H1 (cell line): Measurements from ENCODE around the gene HSPA5. TPM values are rescaled to one million over a fixed set of nuclear protein-coding genes. Genes with fewer than 3 reads are reported as not detected.

Experiments
- CTCF ChIA-PET: fragments of 300-600 bp; sonication (Branson Sonifier 250); formaldehyde crosslinking; loops from one replicate; lab custom pipeline; 2021; ENCODE audit not compliant: partially characterized antibody; lab: Charles Lee
- POLR2A ChIA-PET: fragments of 300-600 bp; sonication (Branson Sonifier 250); formaldehyde crosslinking; loops from one replicate; lab custom pipeline; 2021; ENCODE audit warnings: inconsistent platforms; ENCODE audit not compliant: partially characterized antibody; lab: Charles Lee
- DNase-seq, 2 experiments: peaks; one replicate each; pipeline versions ENCODE4 v3.0.0 to v3.0.0-alpha.2; 2010 to 2022; ENCODE audit warnings: low spot score in 2 of 2, low read depth in 1 of 2, mixed read lengths in 1 of 2
- FAIRE-seq: peaks from 2 replicates; lab custom pipeline; 2011; peaks lifted over from hg19 to GRCh38; lab: Jason Lieb, UNC
- H2AFZ ChIP-seq: 2 replicates; pipeline ENCODE4 v1.8.1; 2012; ENCODE audit warnings: low read length, inconsistent platforms
- H2AK5ac ChIP-seq: 2 replicates; pipeline ENCODE4 v1.6.1; 2013; ENCODE audit warnings: low read depth, low read length
- H2BK120ac ChIP-seq: replicated peaks from 2 replicates; pipeline ENCODE3; 2013; ENCODE audit warnings: low read depth, low read length, inconsistent platforms
- H2BK12ac ChIP-seq: 2 replicates; pipeline ENCODE4 v1.6.1; 2013; ENCODE audit warnings: low read depth, low read length
- H2BK15ac ChIP-seq: 2 replicates; pipeline ENCODE4 v1.6.1; 2013; ENCODE audit warnings: low read length
- H2BK20ac ChIP-seq: 2 replicates; pipeline ENCODE4 v1.6.1; 2013; ENCODE audit warnings: low read length
- H2BK5ac ChIP-seq: 2 replicates; pipeline ENCODE4 v1.6.1; 2013; ENCODE audit warnings: low read depth, low read length
- H3K14ac ChIP-seq: 2 replicates; pipeline ENCODE4 v1.6.1; 2013; ENCODE audit warnings: inconsistent platforms; ENCODE audit not compliant: insufficient read length
- H3K18ac ChIP-seq: 2 replicates; pipeline ENCODE4 v1.6.1; 2013; ENCODE audit warnings: low read length; ENCODE audit errors: extremely low read depth
- H3K23ac ChIP-seq: 2 replicates; pipeline ENCODE4 v1.6.1; 2013; ENCODE audit warnings: inconsistent platforms; ENCODE audit not compliant: insufficient read length
- H3K23me2 ChIP-seq: 2 replicates; pipeline ENCODE4 v1.6.1; 2013; ENCODE audit warnings: low read depth, low read length
- H3K27ac ChIP-seq: 2 replicates; pipeline ENCODE4 v1.6.1; 2011; ENCODE audit warnings: low read depth, low read length, inconsistent platforms
- H3K27me3 ChIP-seq, 4 experiments: replicated peaks in 1 of 4; 1 replicate in 1 of 4; 2 replicates in 3 of 4; pipeline versions ENCODE4 v1.6.1 to v1.8.1; 2011 to 2013; ENCODE audit warnings: low read length in 3 of 4, mild to moderate bottlenecking in 3 of 4, inconsistent platforms in 2 of 4, mixed read lengths in 2 of 4, moderate library complexity in 1 of 4; ENCODE audit not compliant: control insufficient read depth in 3 of 4, insufficient read depth in 3 of 4; ENCODE audit errors: extremely low read depth in 1 of 4
- H3K36me3 ChIP-seq, 4 experiments: 2 replicates each; pipeline versions ENCODE4 v1.6.1 to v1.8.1; 2011 to 2013; ENCODE audit warnings: mild to moderate bottlenecking in 4 of 4, low read length in 3 of 4, moderate library complexity in 2 of 4, control low read depth in 1 of 4, inconsistent platforms in 1 of 4; ENCODE audit not compliant: insufficient read depth in 4 of 4, control insufficient read depth in 2 of 4
- H3K4ac ChIP-seq: replicated peaks from 2 replicates; pipeline ENCODE3; 2013; ENCODE audit warnings: low read length, low read depth, mixed read lengths, inconsistent platforms; ENCODE audit not compliant: insufficient read length
- H3K4me1 ChIP-seq, 4 experiments: replicated peaks in 1 of 4; 1 replicate in 1 of 4; 2 replicates in 3 of 4; pipeline versions ENCODE4 v1.6.1 to v1.8.1; 2011 to 2013; ENCODE audit warnings: low read length in 3 of 4, inconsistent platforms in 2 of 4, mixed read lengths in 1 of 4; ENCODE audit not compliant: insufficient read depth in 4 of 4, control insufficient read depth in 3 of 4
- H3K4me2 ChIP-seq, 2 experiments: 2 replicates each; pipeline versions ENCODE4 v1.6.1 to v1.8.1; 2011 to 2013; ENCODE audit warnings: low read depth in 2 of 2, low read length in 2 of 2, control low read depth in 1 of 2, inconsistent platforms in 1 of 2, mild to moderate bottlenecking in 1 of 2; ENCODE audit not compliant: insufficient read depth in 1 of 2
- H3K4me3 ChIP-seq, 4 experiments: fragments of 200-600, 300-600 bp in 1 of 4; sonication (generic), shearing (Covaris generic), sonication (Bioruptor Twin) in 1 of 4; 2 replicates each; pipeline versions ENCODE4 v1.5.1 to v1.8.1; 2011 to 2016; ENCODE audit warnings: low read length in 4 of 4, low read depth in 3 of 4, control low read depth in 2 of 4, inconsistent platforms in 2 of 4, mild to moderate bottlenecking in 2 of 4, mixed read lengths in 1 of 4, moderate library complexity in 1 of 4; ENCODE audit not compliant: insufficient read depth in 2 of 4; ENCODE audit errors: extremely low read depth in 1 of 4
- H3K56ac ChIP-seq: replicated peaks from 2 replicates; pipeline ENCODE3; 2013; ENCODE audit warnings: low read depth, mild to moderate bottlenecking, mixed read lengths, low read length, inconsistent platforms; ENCODE audit not compliant: insufficient read length
- H3K79me1 ChIP-seq: 2 replicates; pipeline ENCODE4 v1.6.1; 2013; ENCODE audit warnings: low read depth, low read length, control low read depth
- H3K79me2 ChIP-seq, 2 experiments: 2 replicates each; pipeline versions ENCODE4 v1.6.1 to v1.8.1; 2012 to 2013; ENCODE audit warnings: low read length in 2 of 2, mild to moderate bottlenecking in 2 of 2, inconsistent platforms in 1 of 2; ENCODE audit not compliant: insufficient read depth in 2 of 2, control insufficient read depth in 1 of 2
- H3K9ac ChIP-seq, 4 experiments: replicated peaks in 1 of 4; 1 replicate in 1 of 4; 2 replicates in 3 of 4; pipeline versions ENCODE4 v1.6.1 to v1.8.1; 2011 to 2013; ENCODE audit warnings: low read depth in 3 of 4, low read length in 3 of 4, control low read depth in 2 of 4, mild to moderate bottlenecking in 2 of 4, moderate library complexity in 2 of 4, inconsistent platforms in 1 of 4; ENCODE audit errors: extremely low read depth in 1 of 4
- H3K9me3 ChIP-seq, 2 experiments: 2 replicates each; pipeline versions ENCODE4 v1.6.1 to v1.8.1; 2012 to 2013; ENCODE audit warnings: mild to moderate bottlenecking in 2 of 2, moderate library complexity in 2 of 2, control low read depth in 1 of 2, inconsistent platforms in 1 of 2, low read depth in 1 of 2, low read length in 1 of 2, mixed read lengths in 1 of 2; ENCODE audit not compliant: insufficient read depth in 2 of 2
- H4K20me1 ChIP-seq, 2 experiments: replicated peaks in 1 of 2; 2 replicates each; pipeline versions ENCODE3 to v1.8.1; 2011 to 2013; ENCODE audit warnings: inconsistent platforms in 2 of 2, low read length in 2 of 2, mild to moderate bottlenecking in 1 of 2; ENCODE audit not compliant: insufficient read depth in 2 of 2, control insufficient read depth in 1 of 2
- H4K5ac ChIP-seq: 2 replicates; pipeline ENCODE4 v1.6.1; 2013; ENCODE audit warnings: low read length, low read depth, mixed read lengths, inconsistent platforms; ENCODE audit not compliant: insufficient read length
- H4K8ac ChIP-seq: 2 replicates; pipeline ENCODE4 v1.8.0; 2013; ENCODE audit warnings: mild to moderate bottlenecking, moderate library complexity, low read length, inconsistent platforms; ENCODE audit not compliant: insufficient read depth; ENCODE audit errors: extremely low read depth
- H4K91ac ChIP-seq: replicated peaks from 2 replicates; pipeline ENCODE3; 2013; ENCODE audit warnings: low read length, mixed read lengths, inconsistent platforms; ENCODE audit not compliant: insufficient read length
- ATF2 ChIP-seq: IDR thresholded peaks from 2 replicates; pipeline ENCODE4 v1.6.1; 2012; ENCODE audit warnings: low read length, inconsistent platforms
- CHD2 ChIP-seq: IDR thresholded peaks from 2 replicates; pipeline ENCODE4 v1.6.1; 2012; ENCODE audit warnings: low read length, improper control_type of control experiment
- E2F6 ChIP-seq: IDR thresholded peaks from 2 replicates; pipeline ENCODE4 v1.6.1; 2012; ENCODE audit warnings: inconsistent platforms
- EP300 ChIP-seq, 2 experiments: IDR thresholded peaks; 1 replicate in 1 of 2; 2 replicates in 1 of 2; pipeline ENCODE4 v1.6.1; 2011 to 2012; ENCODE audit warnings: low read depth in 2 of 2, low read length in 2 of 2, mild to moderate bottlenecking in 2 of 2, borderline replicate concordance in 1 of 2, inconsistent platforms in 1 of 2, moderate library complexity in 1 of 2
- JUND ChIP-seq: IDR thresholded peaks from 2 replicates; pipeline ENCODE4 v1.6.1; 2011; ENCODE audit warnings: mild to moderate bottlenecking, improper control_type of control experiment, low read length
- KDM4A ChIP-seq: IDR thresholded peaks from one replicate; pipeline ENCODE4 v1.7.1; 2012; ENCODE audit warnings: low read depth, mild to moderate bottlenecking, moderate library complexity, low read length, inconsistent platforms; ENCODE audit not compliant: severe bottlenecking
- NRF1 ChIP-seq: IDR thresholded peaks from 2 replicates; pipeline ENCODE4 v1.6.1; 2011; ENCODE audit warnings: mild to moderate bottlenecking, low read depth, low read length, improper control_type of control experiment
- SIRT6 ChIP-seq: IDR thresholded peaks from one replicate; pipeline ENCODE4 v1.7.1; 2012; ENCODE audit warnings: low read length, inconsistent platforms
- USF2 ChIP-seq: IDR thresholded peaks from 2 replicates; pipeline ENCODE4 v1.6.1; 2011; ENCODE audit warnings: low read length, improper control_type of control experiment
- ZNF274 ChIP-seq: IDR thresholded peaks from 2 replicates; pipeline ENCODE4 v1.7.0; 2012; ENCODE audit warnings: low read length, borderline replicate concordance; ENCODE audit errors: extremely low read depth
- WGBS, 2 experiments: shearing (Covaris generic) in 1 of 2; methylation state at CpG; one replicate each; pipeline versions ENCODE4 v1.1.6 to v1.1.7; 2013 to 2015; ENCODE audit warnings: low lambda C conversion rate in 2 of 2, mixed read lengths in 2 of 2, inconsistent platforms in 1 of 2, low coverage in 1 of 2, missing lambda C conversion rate in 1 of 2; ENCODE audit not compliant: insufficient replicate concordance in 2 of 2, insufficient coverage in 1 of 2, insufficient read length in 1 of 2; ENCODE audit errors: extremely low coverage in 1 of 2, missing lambda C conversion rate in 1 of 2; 5-methylcytosine and 5-hydroxymethylcytosine counted together
- polyA plus RNA-seq, 7 experiments: library from polyadenylated mRNA; depleted of rRNA in 3 of 7; stranded (reverse) in 5 of 7; unstranded in 2 of 7; fragments of >200 nt in 5 of 7; fragments of 200-250 nt in 2 of 7; gene quantifications; 1 replicate in 5 of 7; 2 replicates in 1 of 7; 4 replicates in 1 of 7; pipeline versions ENCODE4 v1.2.1 to v1.2.3, GENCODE V29; 2011 to 2013; ENCODE audit warnings: missing spikeins in 2 of 7, mixed read lengths in 2 of 7
- total RNA-seq: library from RNA; stranded (reverse); fragmentation: NEBNext Ultra II Directional; extraction: Animal tissue kit (Norgen Biotek cat#: 25700); gene quantifications from 2 replicates; pipeline ENCODE4 v1.2.1, GENCODE V29; 2021

Gene HSPA5
- total and polyA plus RNA-seq, 2 of the 8 experiments (the other 6 are each of a cell fraction or from before 2014, with no cell fraction given) = 91.3 to 352 TPM

GRCh38 chr9:125243792-125244260 is 2.7 kb upstream of the HSPA5 start:
- peaks cover 6 to 15% (median 7%) of the 10 kb centered on the region in 4 experiments for H3K36me3 ChIP-seq
- no peaks in the 10 kb centered on the region for H3K27me3 ChIP-seq
- no peak overlapping the region for H3K18ac ChIP-seq
- POLR2A ChIA-PET = interaction anchor here (1.1 to 2.1 kb wide), 3 partner anchors 9 to 17 kb away, joined by 3 to 8 read pairs (median 4); no protein-coding TSS in a partner anchor
- no peak overlapping the region for H2BK120ac ChIP-seq
- H3K9ac ChIP-seq = no peak overlapping the region
- H2BK5ac ChIP-seq = no peak overlapping the region
- peaks cover 0 to 9% of the 10 kb centered on the region in 2 experiments for H4K20me1 ChIP-seq
- H4K8ac ChIP-seq = no peak overlapping the region
- CTCF ChIA-PET = interaction anchor here (4.3 kb wide), 1 partner anchor 12 kb away, joined by 14 read pairs; no protein-coding TSS in a partner anchor
- H4K91ac ChIP-seq = no peak overlapping the region
- no peak overlapping the region for H2BK15ac ChIP-seq
- H4K5ac ChIP-seq = no peak overlapping the region
- H3K79me1 ChIP-seq = no peaks in the 10 kb centered on the region
- H3K4me3 ChIP-seq = no peak overlapping the region
- no peak for FAIRE-seq
- H3K27ac ChIP-seq = no peak overlapping the region
- no peak overlapping the region for H2BK12ac ChIP-seq
- H3K9me3 ChIP-seq = no peaks in the 10 kb centered on the region
- H3K23ac ChIP-seq = no peak overlapping the region
- peaks cover 0 to 3% (median 0%) of the 10 kb centered on the region in 4 experiments; a peak in 1 of 7 replicates for H3K4me1 ChIP-seq
- H3K79me2 ChIP-seq = peaks cover 7 to 23% of the 10 kb centered on the region in 2 experiments
- peaks cover 9% of the 10 kb centered on the region; the same call in 1 of the 2 replicates for H3K23me2 ChIP-seq
- no peak overlapping the region for H2AFZ ChIP-seq
- no peak overlapping the region for H3K14ac ChIP-seq
- no peak for DNase-seq
- WGBS, 2 experiments = 94% methylated on average over 15 of the region's 15 CpGs; no CpG with 5 or more reads in 1 of the 2 experiments
- no peak overlapping the region for H3K4me2 ChIP-seq
- no peak overlapping the region for H2AK5ac ChIP-seq
- H3K4ac ChIP-seq = no peak overlapping the region
- no peak overlapping the region for H3K56ac ChIP-seq
- no peak overlapping the region for H2BK20ac ChIP-seq
- TF ChIP-seq ATF2 (no peak), KDM4A (no peak), E2F6 (no peak), JUND (no peak), SIRT6 (no peak), ZNF274 (no peak), CHD2 (no peak), EP300 (IDR thresholded peaks at IDR 0.05; ENCODE audit: borderline replicate concordance in 1 of 2, low read depth in 2 of 2, low read length in 2 of 2) (no peak), USF2 (no peak), NRF1 (no peak)
